ENCODE data around the gene GRK2. TPM values are rescaled to one million over a fixed set of nuclear protein-coding genes. Genes with fewer than 3 reads are reported as not detected.

The GRK2 gene
- total and polyA plus RNA-seq, 2 donors (not counting 1 experiment from before 2014, with no cell fraction given): 294 to 534 TPM

- peak overlapping the region; percentile 92 for H3K9ac ChIP-seq (ENCODE audit: low read length)
- H3K4me1 ChIP-seq (ENCODE audit: control insufficient read depth in 2 of 2, insufficient read depth in 2 of 2, low read length in 2 of 2): peaks cover 38 to 51% of the 10 kb centered on the region in 2 donors
- H3K27me3 Mint-ChIP-seq: no peaks in the 10 kb centered on the region
- H3K27ac Mint-ChIP-seq: peak overlapping the region; percentile 97
- no peaks in the 10 kb centered on the region for H3K9me3 ChIP-seq (ENCODE audit: control extremely low read depth in 1 of 3, control insufficient read depth in 2 of 3, insufficient read depth in 1 of 3, low read length in 2 of 3)
- peak overlapping the region; percentile 16 to 86 (median 79) for H3K4me3 ChIP-seq (ENCODE audit: control extremely low read depth in 1 of 5, extremely low read depth in 1 of 5, insufficient read depth in 1 of 5, low read depth in 2 of 5, low read length in 4 of 5)
- TF ChIP-seq CTCF (IDR thresholded peaks at IDR 0.05) (no peak), EZH2 (IDR thresholded peaks at IDR 0.05; ENCODE audit: borderline replicate concordance, insufficient read depth, low read depth, low read length, poor library complexity, severe bottlenecking) (no peak)
- no peak for DNase-seq
- H2AFZ ChIP-seq (ENCODE audit: insufficient read depth, low read depth, low read length, poor library complexity, severe bottlenecking): peak overlapping the region; percentile 84
- peaks cover 2 to 72% of the 10 kb centered on the region in 2 experiments for H3K36me3 ChIP-seq (replicated peaks in 1 of 2; ENCODE audit: control extremely low read depth in 1 of 2, control insufficient read depth in 1 of 2, extremely low read depth in 1 of 2, insufficient read depth in 2 of 2, low read length in 1 of 2)
- H3K4me3 Mint-ChIP-seq: peak overlapping the region; percentile 76
- H3K4me2 ChIP-seq (replicated peaks; ENCODE audit: low read depth, low read length, poor library complexity, severe bottlenecking): peak overlapping the region; percentile 100
- CTCF ChIA-PET: interaction anchor here (1.0 to 4.3 kb wide), 10 partner anchors 10 to 174 kb away, joined by 3 to 35 read pairs (median 17); partner anchors contain the start of gene GRK2
- H3K27me3 ChIP-seq (replicated peaks in 1 of 4; ENCODE audit: control extremely low read depth in 1 of 4, control insufficient read depth in 3 of 4, insufficient read depth in 4 of 4, low read length in 3 of 4): no peaks in the 10 kb centered on the region
- H3K4me1 Mint-ChIP-seq: peaks cover 38% of the 10 kb centered on the region
- peaks cover 44% of the 10 kb centered on the region for H4K20me1 ChIP-seq (ENCODE audit: control insufficient read depth, insufficient read depth, low read length, poor library complexity, severe bottlenecking)
- ATAC-seq (ENCODE audit: low read depth): no peak
- intact Hi-C loops (cut with micrococcal nuclease): loop anchor here (1.0 to 5.0 kb wide), 5 partner anchors 10 to 217 kb away; partner anchors contain the start of gene PITPNM1
- no peaks in the 10 kb centered on the region for H3K9me3 Mint-ChIP-seq (ENCODE audit: insufficient read depth)
- WGBS (ENCODE audit: insufficient coverage): 51% methylated on average over 14 of the region's 14 CpGs
- peaks cover 55% of the 10 kb centered on the region for H3K79me2 ChIP-seq (ENCODE audit: control insufficient read depth, insufficient read depth, low read length)
- POLR2A ChIA-PET: interaction anchor here (1.0 to 4.0 kb wide), 12 partner anchors 9 to 195 kb away, joined by 3 to 131 read pairs (median 10); partner anchors contain the start of genes AIP, CLCF1, GRK2 and POLD4
- peak overlapping the region; percentile 86 to 92 for H3K27ac ChIP-seq (ENCODE audit: low read length in 2 of 2)
These were observed 21.3 kb downstream of the GRK2 start for GRCh38 chr11:67287355-67288197.

- peak overlapping the region; percentile 86 to 92 for H3K27ac ChIP-seq (ENCODE audit: low read length in 2 of 2)
- WGBS (ENCODE audit: insufficient coverage): 10% methylated on average over 3 of the region's 4 CpGs
- no peak for DNase-seq
- peaks cover 2 to 69% of the 10 kb centered on the region in 2 experiments for H3K36me3 ChIP-seq (replicated peaks in 1 of 2; ENCODE audit: control extremely low read depth in 1 of 2, control insufficient read depth in 1 of 2, extremely low read depth in 1 of 2, insufficient read depth in 2 of 2, low read length in 1 of 2)
- H3K9me3 ChIP-seq (ENCODE audit: control extremely low read depth in 1 of 3, control insufficient read depth in 2 of 3, insufficient read depth in 1 of 3, low read length in 2 of 3): no peaks in the 10 kb centered on the region
- H3K4me2 ChIP-seq (replicated peaks; ENCODE audit: low read depth, low read length, poor library complexity, severe bottlenecking): peak overlapping the region; percentile 100
- Mint-ChIP-seq H3K4me3 (peak overlapping the region; percentile 76), H3K4me1 (peaks cover 43% of the 10 kb centered on the region), H3K27me3 (no peaks in the 10 kb centered on the region), H3K27ac (peak overlapping the region; percentile 97), H3K9me3 (ENCODE audit: insufficient read depth) (no peaks in the 10 kb centered on the region)
- H2AFZ ChIP-seq (ENCODE audit: insufficient read depth, low read depth, low read length, poor library complexity, severe bottlenecking): peak overlapping the region; percentile 84
- H3K4me1 ChIP-seq (ENCODE audit: control insufficient read depth in 2 of 2, insufficient read depth in 2 of 2, low read length in 2 of 2): peaks cover 43 to 52% of the 10 kb centered on the region in 2 donors
- H3K4me3 ChIP-seq (ENCODE audit: control extremely low read depth in 1 of 5, extremely low read depth in 1 of 5, insufficient read depth in 1 of 5, low read depth in 2 of 5, low read length in 4 of 5): peak overlapping the region; percentile 16 to 86 (median 79)
- CTCF ChIA-PET: interaction anchor here (1.0 to 4.3 kb wide), 10 partner anchors 11 to 175 kb away, joined by 3 to 35 read pairs (median 17); partner anchors contain the start of gene GRK2
- H4K20me1 ChIP-seq (ENCODE audit: control insufficient read depth, insufficient read depth, low read length, poor library complexity, severe bottlenecking): peaks cover 38% of the 10 kb centered on the region
- H3K27me3 ChIP-seq (replicated peaks in 1 of 4; ENCODE audit: control extremely low read depth in 1 of 4, control insufficient read depth in 3 of 4, insufficient read depth in 4 of 4, low read length in 3 of 4): no peaks in the 10 kb centered on the region
- ATAC-seq (ENCODE audit: low read depth): no peak
- peak overlapping the region; percentile 92 for H3K9ac ChIP-seq (ENCODE audit: low read length)
- POLR2A ChIA-PET: interaction anchor here (1.0 to 4.0 kb wide), 13 partner anchors 8 to 195 kb away, joined by 3 to 131 read pairs (median 10); partner anchors contain the start of genes AIP, CLCF1, GRK2 and POLD4
- H3K79me2 ChIP-seq (ENCODE audit: control insufficient read depth, insufficient read depth, low read length): peaks cover 49% of the 10 kb centered on the region
- TF ChIP-seq CTCF (IDR thresholded peaks at IDR 0.05): no peak
- no peak for TF ChIP-seq EZH2 (IDR thresholded peaks at IDR 0.05; ENCODE audit: borderline replicate concordance, insufficient read depth, low read depth, low read length, poor library complexity, severe bottlenecking)
- intact Hi-C loops (cut with micrococcal nuclease): loop anchor here (1.0 to 5.0 kb wide), 5 partner anchors 11 to 217 kb away; partner anchors contain the start of gene PITPNM1
These were observed 21.9 kb downstream of the GRK2 start for GRCh38 chr11:67288198-67288451.

Data from B cell (primary cell).